HG03457 (cell line): Measurements from ENCODE around the gene ERRFI1.

Experiments
- ATAC-seq: cut with Tn5 transposase; IDR thresholded peaks from one replicate; pipeline ENCODE4 v1.9.1; 2021; ENCODE audit warnings: moderate number of reproducible peaks; ENCODE audit not compliant: unreplicated experiment

ERRFI1 gene

GRCh38 chr1:8046391-8046790 is 20.3 kb upstream of the ERRFI1 start:
- no peak for ATAC-seq

GRCh38 chr1:8043621-8044020 is 17.5 kb upstream of the ERRFI1 start:
- ATAC-seq = no peak

GRCh38 chr1:8042134-8042533 is 16.0 kb upstream of the ERRFI1 start:
- no peak for ATAC-seq

- no peak for ATAC-seq
Observed at GRCh38 chr1:8040586-8040985, 14.5 kb upstream of the ERRFI1 start.

GRCh38 chr1:8039071-8039470 is 13.0 kb upstream of the ERRFI1 start:
- no peak for ATAC-seq

GRCh38 chr1:8035289-8035688 is 9.2 kb upstream of the ERRFI1 start:
- ATAC-seq = no peak

- no peak for ATAC-seq
Observed at GRCh38 chr1:8033322-8033721, 7.2 kb upstream of the ERRFI1 start.

GRCh38 chr1:8032366-8032910 is 6.3 kb upstream of the ERRFI1 start:
- ATAC-seq = no peak

- no peak for ATAC-seq
Observed at GRCh38 chr1:8031176-8031785, 5.2 kb upstream of the ERRFI1 start.

- ATAC-seq = no peak
Observed at GRCh38 chr1:8028571-8028910, 2.4 kb upstream of the ERRFI1 start.

GRCh38 chr1:8027748-8028570 is 1.9 kb upstream of the ERRFI1 start:
- ATAC-seq = no peak

GRCh38 chr1:8026976-8027747 is 1.1 kb upstream of the ERRFI1 start:
- no peak for ATAC-seq

GRCh38 chr1:8025671-8026144 is 401 bp downstream of the ERRFI1 start:
- no peak for ATAC-seq

- ATAC-seq = no peak
Observed at GRCh38 chr1:8025061-8025670, 943 bp downstream of the ERRFI1 start.

GRCh38 chr1:8024329-8024728 is 1.8 kb downstream of the ERRFI1 start:
- ATAC-seq = no peak

- no peak for ATAC-seq
Observed at GRCh38 chr1:8023995-8024313, 2.2 kb downstream of the ERRFI1 start.

- no peak for ATAC-seq
Observed at GRCh38 chr1:8023287-8023994, 2.7 kb downstream of the ERRFI1 start.

GRCh38 chr1:8022395-8023286 is 3.5 kb downstream of the ERRFI1 start:
- no peak for ATAC-seq

GRCh38 chr1:8021676-8022266 is 4.3 kb downstream of the ERRFI1 start:
- ATAC-seq = no peak
